ENCODE results near the gene BCL11A.
A peak's percentile ranks its signal among the peaks of the same experiment; 100 is the strongest.

Gene BCL11A

GRCh38 chr2:60559880-60560279, 6.4 kb upstream of the BCL11A start:
- no peak for DNase-seq (ENCODE audit: low spot score)

GRCh38 chr2:60558536-60558935, 5.1 kb upstream of the BCL11A start:
- no peak for DNase-seq (ENCODE audit: low spot score)

- no peak for DNase-seq (ENCODE audit: low spot score)
Measured at GRCh38 chr2:60557486-60557864, 4.0 kb upstream of the BCL11A start.

- DNase-seq (ENCODE audit: low spot score) = no peak
Measured at GRCh38 chr2:60556576-60557485, 3.4 kb upstream of the BCL11A start.

GRCh38 chr2:60556175-60556574, 2.7 kb upstream of the BCL11A start:
- no peak for DNase-seq (ENCODE audit: low spot score)

- DNase-seq (ENCODE audit: low spot score) = no peak
Measured at GRCh38 chr2:60555783-60556139, 2.3 kb upstream of the BCL11A start.

GRCh38 chr2:60555066-60555782, 1.8 kb upstream of the BCL11A start:
- DNase-seq (ENCODE audit: low spot score) = peak; percentile 68

GRCh38 chr2:60554646-60555065, 1.2 kb upstream of the BCL11A start:
- no peak for DNase-seq (ENCODE audit: low spot score)

- no peak for DNase-seq (ENCODE audit: low spot score)
Measured at GRCh38 chr2:60554074-60554645, 706 bp upstream of the BCL11A start.

GRCh38 chr2:60552851-60553494, 481 bp downstream of the BCL11A start:
- no peak for DNase-seq (ENCODE audit: low spot score)

GRCh38 chr2:60552078-60552850, 1.2 kb downstream of the BCL11A start:
- DNase-seq (ENCODE audit: low spot score) = no peak

GRCh38 chr2:60551240-60552077, 2.0 kb downstream of the BCL11A start:
- DNase-seq (ENCODE audit: low spot score) = no peak

- no peak for DNase-seq (ENCODE audit: low spot score)
Measured at GRCh38 chr2:60550984-60551239, 2.5 kb downstream of the BCL11A start.

GRCh38 chr2:60550178-60550983, 3.1 kb downstream of the BCL11A start:
- peak; percentile 87 for DNase-seq (ENCODE audit: low spot score)

- DNase-seq (ENCODE audit: low spot score) = no peak
Measured at GRCh38 chr2:60549928-60550177, 3.6 kb downstream of the BCL11A start.

- DNase-seq (ENCODE audit: low spot score) = no peak
Measured at GRCh38 chr2:60549238-60549927, 4.1 kb downstream of the BCL11A start.

GRCh38 chr2:60548845-60549237, 4.6 kb downstream of the BCL11A start:
- DNase-seq (ENCODE audit: low spot score) = no peak

- no peak for DNase-seq (ENCODE audit: low spot score)
Measured at GRCh38 chr2:60548311-60548710, 5.1 kb downstream of the BCL11A start.

GRCh38 chr2:60547841-60548240, 5.6 kb downstream of the BCL11A start:
- DNase-seq (ENCODE audit: low spot score) = no peak
